ENCODE data around the gene PTH1R.

DNA sequence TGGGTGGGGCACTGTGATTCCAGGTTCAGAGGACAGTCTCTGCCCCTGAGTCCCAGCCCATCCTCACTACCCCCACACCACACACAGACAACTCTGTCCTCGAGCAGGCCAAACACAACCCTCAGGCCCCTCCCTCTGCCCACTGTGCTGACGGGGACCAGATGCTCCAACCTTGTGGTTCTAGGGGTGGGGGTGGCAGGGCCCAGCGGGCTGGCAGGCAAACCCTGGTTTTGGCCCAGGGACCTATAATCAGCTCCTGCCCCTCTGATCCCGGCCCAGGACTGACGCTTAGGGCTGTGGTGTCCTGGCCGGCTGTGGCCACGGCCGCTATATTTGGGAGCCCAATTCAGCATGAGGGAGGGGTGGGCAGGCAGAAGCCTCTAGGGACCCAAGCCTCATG, 9.2 kb upstream of the PTH1R start:
- TF ChIP-seq, protein P1, sequence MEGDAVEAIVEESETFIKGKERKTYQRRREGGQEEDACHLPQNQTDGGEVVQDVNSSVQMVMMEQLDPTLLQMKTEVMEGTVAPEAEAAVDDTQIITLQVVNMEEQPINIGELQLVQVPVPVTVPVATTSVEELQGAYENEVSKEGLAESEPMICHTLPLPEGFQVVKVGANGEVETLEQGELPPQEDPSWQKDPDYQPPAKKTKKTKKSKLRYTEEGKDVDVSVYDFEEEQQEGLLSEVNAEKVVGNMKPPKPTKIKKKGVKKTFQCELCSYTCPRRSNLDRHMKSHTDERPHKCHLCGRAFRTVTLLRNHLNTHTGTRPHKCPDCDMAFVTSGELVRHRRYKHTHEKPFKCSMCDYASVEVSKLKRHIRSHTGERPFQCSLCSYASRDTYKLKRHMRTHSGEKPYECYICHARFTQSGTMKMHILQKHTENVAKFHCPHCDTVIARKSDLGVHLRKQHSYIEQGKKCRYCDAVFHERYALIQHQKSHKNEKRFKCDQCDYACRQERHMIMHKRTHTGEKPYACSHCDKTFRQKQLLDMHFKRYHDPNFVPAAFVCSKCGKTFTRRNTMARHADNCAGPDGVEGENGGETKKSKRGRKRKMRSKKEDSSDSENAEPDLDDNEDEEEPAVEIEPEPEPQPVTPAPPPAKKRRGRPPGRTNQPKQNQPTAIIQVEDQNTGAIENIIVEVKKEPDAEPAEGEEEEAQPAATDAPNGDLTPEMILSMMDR (IDR thresholded peaks at IDR 0.05 in 2 of 3, conservative IDR thresholded peaks at IDR 0.05 in 1 of 3; ENCODE audit: control insufficient read depth in 2 of 3, extremely low read depth in 1 of 3, insufficient read depth in 1 of 3, low read depth in 3 of 3, low read length in 3 of 3) = no peak
- TF ChIP-seq RAD21 (IDR thresholded peaks at IDR 0.05; ENCODE audit: insufficient read depth, low read depth, low read length) (no peak), KDM1A (IDR thresholded peaks at IDR 0.05; ENCODE audit: borderline replicate concordance) (no peak), NR2F1 (conservative IDR thresholded peaks at IDR 0.05) (no peak), CBFB (IDR thresholded peaks at IDR 0.05; ENCODE audit: low read depth) (no peak), ZNF274 (IDR thresholded peaks at IDR 0.05; ENCODE audit: insufficient read depth, insufficient read length) (no peak), BCL11A (IDR thresholded peaks at IDR 0.05; ENCODE audit: low read depth, low read length) (no peak)
- TF ChIP-seq, protein P2, sequence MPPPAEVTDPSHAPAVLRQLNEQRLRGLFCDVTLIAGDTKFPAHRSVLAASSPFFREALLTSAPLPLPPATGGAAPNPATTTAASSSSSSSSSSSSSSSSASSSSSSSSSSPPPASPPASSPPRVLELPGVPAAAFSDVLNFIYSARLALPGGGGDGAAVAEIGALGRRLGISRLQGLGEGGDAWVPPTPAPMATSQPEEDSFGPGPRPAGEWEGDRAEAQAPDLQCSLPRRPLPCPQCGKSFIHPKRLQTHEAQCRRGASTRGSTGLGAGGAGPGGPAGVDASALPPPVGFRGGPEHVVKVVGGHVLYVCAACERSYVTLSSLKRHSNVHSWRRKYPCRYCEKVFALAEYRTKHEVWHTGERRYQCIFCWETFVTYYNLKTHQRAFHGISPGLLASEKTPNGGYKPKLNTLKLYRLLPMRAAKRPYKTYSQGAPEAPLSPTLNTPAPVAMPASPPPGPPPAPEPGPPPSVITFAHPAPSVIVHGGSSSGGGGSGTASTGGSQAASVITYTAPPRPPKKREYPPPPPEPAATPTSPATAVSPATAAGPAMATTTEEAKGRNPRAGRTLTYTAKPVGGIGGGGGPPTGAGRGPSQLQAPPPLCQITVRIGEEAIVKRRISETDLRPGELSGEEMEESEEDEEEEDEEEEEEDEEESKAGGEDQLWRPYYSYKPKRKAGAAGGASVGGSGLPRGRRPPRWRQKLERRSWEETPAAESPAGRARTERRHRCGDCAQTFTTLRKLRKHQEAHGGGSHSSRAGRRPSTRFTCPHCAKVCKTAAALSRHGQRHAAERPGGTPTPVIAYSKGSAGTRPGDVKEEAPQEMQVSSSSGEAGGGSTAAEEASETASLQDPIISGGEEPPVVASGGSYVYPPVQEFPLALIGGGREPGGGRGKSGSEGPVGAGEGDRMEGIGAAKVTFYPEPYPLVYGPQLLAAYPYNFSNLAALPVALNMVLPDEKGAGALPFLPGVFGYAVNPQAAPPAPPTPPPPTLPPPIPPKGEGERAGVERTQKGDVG (CRISPR knock-in tag; IDR thresholded peaks at IDR 0.05) = no peak

Data from GM12878 (cell line).